Measurements from ENCODE around the gene GSTK1. TPM values are rescaled to one million over a fixed set of nuclear protein-coding genes. Genes with fewer than 3 reads are reported as not detected.
A peak's percentile ranks its signal among the peaks of the same experiment; 100 is the strongest.
"Not testable (repeated sequence)": the region's sequence is repeated elsewhere in the genome, so short reads cannot be mapped to it uniquely, and the experiment has no call there.

Gene GSTK1
- total and polyA plus RNA-seq, 11 donors = 123 to 349 (median 278) TPM

GRCh38 chr7:143288836-143289235, 25.6 kb downstream of the GSTK1 start:
- DNase-seq = no peak
- ATAC-seq = no peak
- Histone ChIP-seq H3K27me3 (no peaks in the 10 kb centered on the region), H3K27ac (peak overlapping the region; percentile 76 to 97 (median 93)), H3K4me3 (peak overlapping the region; percentile 60 to 99 (median 86)), H3K4me1 (peaks cover 0 to 59% (median 39%) of the 10 kb centered on the region in 12 donors), H3K36me3 (peaks cover 0 to 36% (median 26%) of the 10 kb centered on the region in 9 donors), H3K9me3 (no peaks in the 10 kb centered on the region)
- TF ChIP-seq CTCF (IDR thresholded peaks at IDR 0.05) (no peak), POLR2A (IDR thresholded peaks at IDR 0.05) (no peak)
- WGBS, 4 donors = 2 to 5% (median 2%) methylated on average over 11 of the region's 11 CpGs
- intact Hi-C loops (cut with DNase I) = loop anchor here in 5 of 10 donors (2.0 to 10.0 kb wide), 4 partner anchors 26 to 96 kb away; partner anchors contain the start of genes ZYX (in 4 of the 5) and GSTK1 (in 1 of the 5)

GRCh38 chr7:143289421-143289820, 26.2 kb downstream of the GSTK1 start:
- intact Hi-C loops (cut with DNase I) = loop anchor here in 5 of 10 donors (2.0 to 10.0 kb wide), 4 partner anchors 27 to 95 kb away; partner anchors contain the start of genes ZYX (in 4 of the 5) and GSTK1 (in 1 of the 5)
- 24 to 32% (median 28%) methylated on average over 6 of the region's 6 CpGs for WGBS, 4 donors
- Histone ChIP-seq H3K4me1 (peaks cover 0 to 53% (median 36%) of the 10 kb centered on the region in 12 donors), H3K4me3 (peak overlapping the region in 11 of 12 donors; percentile 60 to 99 (median 86)), H3K27me3 (no peaks in the 10 kb centered on the region), H3K9me3 (no peaks in the 10 kb centered on the region), H3K36me3 (peaks cover 0 to 42% (median 32%) of the 10 kb centered on the region in 9 donors), H3K27ac (peak overlapping the region in 9 of 12 donors; percentile 87 to 97 (median 94))
- no peak for TF ChIP-seq POLR2A (IDR thresholded peaks at IDR 0.05)
- no peak for TF ChIP-seq CTCF (IDR thresholded peaks at IDR 0.05)
- ATAC-seq = no peak
- DNase-seq = no peak

- Histone ChIP-seq H3K4me3 (peak overlapping the region in 6 of 12 donors; percentile 66 to 99 (median 92)), H3K4me1 (peaks cover 0 to 51% (median 35%) of the 10 kb centered on the region in 12 donors), H3K27ac (peak overlapping the region in 1 of 12 donors; percentile 96), H3K36me3 (peaks cover 0 to 47% (median 37%) of the 10 kb centered on the region in 9 donors)
- H3K27me3 ChIP-seq, DNase-seq, H3K9me3 ChIP-seq, ATAC-seq: not testable (repeated sequence)
- 49 to 55% (median 52%) methylated on average over 4 of the region's 4 CpGs for WGBS, 4 donors
- intact Hi-C loops (cut with DNase I) = loop anchor here in 5 of 10 donors (2.0 to 10.0 kb wide), 4 partner anchors 27 to 95 kb away; partner anchors contain the start of genes ZYX (in 4 of the 5) and GSTK1 (in 1 of the 5)
Observed at GRCh38 chr7:143289888-143290287, 26.6 kb downstream of the GSTK1 start.

- no peak for TF ChIP-seq POLR2A (IDR thresholded peaks at IDR 0.05)
- no peaks in the 10 kb centered on the region for H3K9me3 ChIP-seq
- peaks cover 0 to 51% (median 35%) of the 10 kb centered on the region in 12 donors for H3K4me1 ChIP-seq
- H3K27me3 ChIP-seq = no peaks in the 10 kb centered on the region
- peak overlapping the region in 5 of 12 donors; percentile 66 to 98 (median 87) for H3K4me3 ChIP-seq
- H3K36me3 ChIP-seq = peaks cover 0 to 51% (median 41%) of the 10 kb centered on the region in 9 donors
- no peak for DNase-seq
- intact Hi-C loops (cut with DNase I) = no loop called here
- ATAC-seq = no peak
- H3K27ac ChIP-seq = no peak overlapping the region
- WGBS, 4 donors = 70 to 80% (median 70%) methylated on average over 4 of the region's 4 CpGs
Observed at GRCh38 chr7:143290293-143290692, 27.1 kb downstream of the GSTK1 start.

GRCh38 chr7:143292876-143293275, 29.6 kb downstream of the GSTK1 start:
- 94 to 98% (median 96%) methylated on average over 5 of the region's 5 CpGs for WGBS, 4 donors
- no peak for ATAC-seq

More at GRCh38 chr7:143292876-143293275, 29.6 kb downstream of the GSTK1 start:
- Histone ChIP-seq H3K4me3 (no peak overlapping the region), H3K4me1 (peaks cover 0 to 52% (median 43%) of the 10 kb centered on the region in 12 donors), H3K27me3 (no peaks in the 10 kb centered on the region), H3K36me3 (peaks cover 0 to 76% (median 66%) of the 10 kb centered on the region in 9 donors), H3K9me3 (no peaks in the 10 kb centered on the region), H3K27ac (no peak overlapping the region)
- TF ChIP-seq CTCF (IDR thresholded peaks at IDR 0.05) = no peak
- no peak for TF ChIP-seq POLR2A (IDR thresholded peaks at IDR 0.05)
- no peak for DNase-seq
- intact Hi-C loops (cut with DNase I) = no loop called here

Measured in heart left ventricle (tissue), 16 donors.